GM18511 (cell line): ENCODE measurements around the gene SCAND1.

Experiments used
- ATAC-seq: cut with Tn5 transposase; IDR thresholded peaks from one replicate; pipeline ENCODE4 v1.9.1; 2021; ENCODE audit warnings: mild to moderate bottlenecking, moderate library complexity; ENCODE audit not compliant: unreplicated experiment

SCAND1 gene

DNA sequence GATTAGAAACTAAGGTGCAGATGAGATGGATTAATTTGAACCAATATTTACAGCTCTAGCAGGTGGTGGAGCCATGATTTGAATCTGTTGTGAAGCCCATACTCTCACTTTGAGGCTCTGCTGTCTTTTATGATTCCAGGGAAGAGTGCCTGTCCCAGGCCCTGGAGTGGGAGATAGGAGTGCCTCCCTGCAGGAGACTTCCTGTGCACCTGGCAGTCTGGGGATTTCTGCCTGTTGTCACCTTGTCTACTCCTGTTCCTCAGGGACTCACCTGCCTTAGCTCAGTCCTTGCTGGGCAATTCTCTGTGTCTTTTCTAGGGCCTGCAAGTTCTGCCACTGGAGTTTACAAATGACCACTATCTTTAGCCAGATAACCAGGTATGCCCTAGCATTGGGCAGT, 46.3 kb downstream of the SCAND1 start:
- ATAC-seq: no peak

DNA sequence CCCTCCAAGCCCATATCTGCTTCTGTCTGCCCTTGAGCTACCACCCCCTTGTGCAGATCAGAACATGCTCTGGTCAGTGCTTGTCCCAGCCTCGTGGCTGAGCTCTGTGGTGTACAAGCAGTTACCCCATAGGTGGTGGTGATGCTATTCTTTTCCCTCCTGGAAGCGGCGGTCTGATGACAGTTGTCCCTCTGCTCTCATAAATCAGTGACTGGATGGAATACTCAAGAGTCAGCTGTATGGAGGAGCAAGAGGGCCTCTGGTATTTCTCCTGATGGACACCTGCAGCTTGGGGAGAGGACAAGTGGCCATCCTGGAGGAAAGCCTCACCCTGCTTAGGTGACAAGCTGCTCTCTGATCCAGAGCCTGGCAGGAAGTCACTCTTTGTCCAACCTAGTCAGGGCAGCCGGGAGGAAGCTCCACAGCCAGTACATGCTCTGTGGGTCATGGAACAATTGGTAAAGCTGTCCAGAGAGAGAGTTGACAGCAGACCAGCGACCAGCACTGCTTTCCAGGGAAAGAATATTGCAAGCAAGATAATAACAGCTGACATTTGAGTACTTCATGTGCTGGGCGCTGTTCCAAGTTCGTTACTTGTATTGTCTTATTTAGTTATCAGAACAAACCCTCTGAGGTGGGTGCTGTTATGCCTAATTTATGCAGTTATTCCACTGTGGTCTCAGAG, 47.1 kb downstream of the SCAND1 start:
- no peak for ATAC-seq

DNA sequence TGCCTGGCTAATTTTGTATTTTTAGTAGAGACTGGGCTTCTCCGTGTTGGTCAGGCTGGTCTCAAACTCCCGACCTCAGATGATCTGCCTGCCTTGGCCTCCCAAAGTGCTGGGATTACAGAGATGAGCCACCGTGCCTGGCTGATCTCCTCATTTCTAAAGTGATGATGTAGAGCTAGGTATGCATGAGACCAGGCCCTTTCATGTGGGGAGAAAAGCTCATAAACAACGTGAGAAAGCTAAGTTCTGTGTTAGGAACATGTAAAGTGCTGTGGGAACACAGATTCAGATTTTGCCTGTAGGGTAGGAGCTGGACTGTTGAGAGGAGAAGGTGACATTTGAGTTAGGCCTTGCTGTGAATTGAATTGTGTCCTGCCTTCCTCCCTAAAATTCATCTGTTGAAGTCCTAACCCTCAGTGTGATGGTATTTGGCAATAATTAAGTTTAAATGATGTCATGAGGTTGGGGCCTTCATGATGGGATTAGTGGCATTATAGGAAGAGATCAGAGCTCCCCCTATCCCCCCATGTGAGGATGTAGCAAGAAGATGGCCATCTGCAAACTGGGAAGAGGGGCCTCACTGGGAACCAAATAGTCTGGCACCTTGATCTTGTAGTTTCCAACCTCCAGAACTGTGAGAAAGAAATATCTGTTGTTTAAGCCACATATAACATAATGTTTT, 49.2 kb downstream of the SCAND1 start:
- no peak for ATAC-seq

DNA sequence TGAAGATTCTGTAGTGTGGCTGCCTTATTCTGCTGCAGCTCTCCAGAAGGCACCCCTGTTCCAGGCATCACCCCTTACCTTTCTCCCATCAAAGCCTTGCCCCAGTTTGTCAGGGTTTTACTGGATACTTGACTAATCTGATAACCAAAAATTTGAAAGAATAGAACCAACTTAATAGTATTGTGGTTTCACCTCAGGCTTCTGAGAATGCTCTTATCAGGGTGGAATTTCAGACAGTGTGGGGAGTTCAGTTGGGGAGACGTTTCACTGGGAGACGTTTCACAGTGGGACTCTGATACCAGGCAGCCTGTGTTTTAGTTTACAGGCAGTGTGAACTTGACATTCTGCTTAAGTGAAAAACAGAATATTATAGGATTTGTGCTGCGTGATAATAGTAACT, 50.5 kb downstream of the SCAND1 start:
- no peak for ATAC-seq
